K562 (cell line): ENCODE results near the gene SLC35D2.
"Not testable (repeated sequence)": the region's sequence is repeated elsewhere in the genome, so short reads cannot be mapped to it uniquely, and the experiment has no call there.

ENCODE experiments used
- GTF2B ChIP-seq: IDR thresholded peaks from 2 replicates; pipeline ENCODE4 v1.6.1; 2011; ENCODE audit not compliant: insufficient read length; ENCODE audit errors: extremely low read depth
- MXI1 ChIP-seq: IDR thresholded peaks from 2 replicates; pipeline ENCODE4 v1.6.1; 2011; ENCODE audit warnings: low read depth, mild to moderate bottlenecking, improper control_type of control experiment, low read length
- POLR2A ChIP-seq: fragments of 450-650 bp; conservative IDR thresholded peaks from 2 replicates; pipeline ENCODE4 v1.6.1; 2016
- POLR2AphosphoS5 ChIP-seq: IDR thresholded peaks from 2 replicates; pipeline ENCODE4 v1.6.1; 2011; ENCODE audit warnings: mild to moderate bottlenecking, low read depth, low read length, moderate library complexity; ENCODE audit not compliant: control insufficient read depth, insufficient read depth
- SMARCB1 ChIP-seq: IDR thresholded peaks from 2 replicates; pipeline ENCODE4 v1.6.1; 2011; ENCODE audit warnings: improper control_type of control experiment, low read depth; ENCODE audit not compliant: insufficient read length
- USF2 ChIP-seq: sonication (generic); formaldehyde crosslinking; IDR thresholded peaks from 2 replicates; pipeline ENCODE4 v1.5.0; 2020; ENCODE audit warnings: missing genetic modification reagents
- ZBTB2 ChIP-seq: fragments of 450-650 bp; IDR thresholded peaks from 2 replicates; pipeline ENCODE4 v1.6.1; 2016; ENCODE audit warnings: antibody characterized with exemption
- ZNF407 ChIP-seq: fragments of 450-650 bp; IDR thresholded peaks from 2 replicates; pipeline ENCODE4 v1.6.1; 2016; ENCODE audit warnings: low read depth

- TF ChIP-seq MXI1; POLR2A; ZNF407; POLR2AphosphoS5; ZBTB2; USF2 (CRISPR knock-in tag); GTF2B; SMARCB1: not testable (repeated sequence)
Observed at GRCh38 chr9:96306958-96307357, 76.6 kb downstream of the SLC35D2 start.
